WTC11 (cell line): ENCODE measurements around the gene EIF2D.

Source experiments
- CBFB ChIP-seq: sonication (generic); formaldehyde crosslinking; IDR thresholded peaks from 2 replicates; pipeline ENCODE4 v1.8.1; 2022; ENCODE audit warnings: mild to moderate bottlenecking, low read depth, missing genetic modification reagents
- CREB1 ChIP-seq: sonication (generic); formaldehyde crosslinking; IDR thresholded peaks from 2 replicates; pipeline ENCODE4 v1.8.0; 2023; ENCODE audit warnings: mild to moderate bottlenecking, missing genetic modification reagents
- CTCF ChIP-seq: fragments of 200-600 bp; IDR thresholded peaks from 2 replicates; pipeline ENCODE4 v1.8.0; 2022; ENCODE audit warnings: antibody characterized with exemption
- E2F4 ChIP-seq: sonication (generic); formaldehyde crosslinking; IDR thresholded peaks from 2 replicates; pipeline ENCODE4 v1.8.1; 2022; ENCODE audit warnings: low read depth, mild to moderate bottlenecking, moderate library complexity, missing genetic modification reagents, borderline replicate concordance
- NFE2L1 ChIP-seq: sonication (generic); formaldehyde crosslinking; IDR thresholded peaks from 2 replicates; pipeline ENCODE4 v1.8.1; 2023; ENCODE audit warnings: missing genetic modification reagents
- NFYB ChIP-seq: sonication (generic); formaldehyde crosslinking; conservative IDR thresholded peaks from 2 replicates; pipeline ENCODE4 v1.8.0; 2022; ENCODE audit warnings: low read depth, missing genetic modification reagents
- SMAD3 ChIP-seq: sonication (generic); formaldehyde crosslinking; IDR thresholded peaks from 2 replicates; pipeline ENCODE4 v1.8.0; 2022; ENCODE audit warnings: missing genetic modification reagents, mild to moderate bottlenecking, borderline replicate concordance
- SOX15 ChIP-seq: fragments of 250-450 bp; sonication (Bioruptor Pico); IDR thresholded peaks from 2 replicates; pipeline ENCODE4 v1.9.0; 2021; ENCODE audit warnings: mild to moderate bottlenecking

- TF ChIP-seq CTCF: no peak
- no peak for TF ChIP-seq SMAD3 (CRISPR knock-in tag)
- no peak for TF ChIP-seq NFE2L1 (CRISPR knock-in tag)
- TF ChIP-seq SOX15 (CRISPR knock-in tag): no peak
- no peak for TF ChIP-seq NFYB (CRISPR knock-in tag)
- TF ChIP-seq E2F4 (CRISPR knock-in tag): no peak
- no peak for TF ChIP-seq CREB1 (CRISPR knock-in tag)
- no peak for TF ChIP-seq CBFB (CRISPR knock-in tag)
Observed at GRCh38 chr1:206550446-206550845, 61.8 kb downstream of the EIF2D start.
